22Rv1 (cell line): ENCODE results near the gene PIK3R3.

Experiments used
- CTCF ChIP-seq: fragments of 450-650 bp; IDR thresholded peaks from 2 replicates; pipeline ENCODE4 v1.5.1; 2017; ENCODE audit warnings: mild to moderate bottlenecking
- ZFX ChIP-seq: fragments of 450-650 bp; IDR thresholded peaks from 2 replicates; pipeline ENCODE4 v1.6.1; 2017; ENCODE audit warnings: antibody characterized with exemption, borderline replicate concordance

GRCh38 chr1:45995298-45995697 lies 137.1 kb downstream of the PIK3R3 start:
- TF ChIP-seq CTCF (no peak), ZFX (no peak)
